BJ (cell line): ENCODE measurements around the gene HNF1B. TPM values are rescaled to one million over a fixed set of nuclear protein-coding genes. Genes with fewer than 3 reads are reported as not detected.
"Not testable (repeated sequence)": the region's sequence is repeated elsewhere in the genome, so short reads cannot be mapped to it uniquely, and the experiment has no call there.

Experiments
- CTCF ChIA-PET: fragments of 350-600 bp; formaldehyde crosslinking; extraction: SDS; loops from one replicate; lab custom pipeline; 2021; ENCODE audit warnings: antibody characterized with exemption, inconsistent platforms; lab: Yijun Ruan, JAX
- POLR2A ChIA-PET: fragments of 300-600 bp; sonication (Branson Sonifier 250); formaldehyde crosslinking; extraction: SDS; loops from one replicate; lab custom pipeline; 2021; ENCODE audit warnings: antibody characterized with exemption; lab: Charles Lee
- DNase-seq: peaks from one replicate; pipeline ENCODE4 v3.0.0-alpha.2; 2011; ENCODE audit warnings: low read depth
- H3K27me3 ChIP-seq: 2 replicates; pipeline ENCODE4 v1.6.0; 2011; ENCODE audit warnings: low read length; ENCODE audit not compliant: control insufficient read depth, insufficient read depth
- H3K36me3 ChIP-seq: 2 replicates; pipeline ENCODE4 v1.5.1; 2011; ENCODE audit warnings: low read length; ENCODE audit not compliant: control insufficient read depth, insufficient read depth
- H3K4me3 ChIP-seq: 2 replicates; pipeline ENCODE4 v1.5.1; 2011; ENCODE audit warnings: low read depth, mild to moderate bottlenecking, control low read depth, low read length
- CTCF ChIP-seq: IDR thresholded peaks from 2 replicates; pipeline ENCODE4 v1.5.1; 2011; ENCODE audit warnings: low read depth, mild to moderate bottlenecking, control low read depth, inconsistent platforms, low read length, moderate library complexity; ENCODE audit not compliant: insufficient read depth
- polyA plus RNA-seq: library from polyadenylated mRNA; depleted of rRNA; stranded (reverse); fragments of >200 nt; gene quantifications from 2 replicates; pipeline ENCODE4 v1.2.3, GENCODE V29; 2011

HNF1B gene
- polyA plus RNA-seq, 1 experiment = not detected

- H3K27me3 ChIP-seq = 0 out of 2 replicates have a peak, but pooled peaks cover 4% of the 10 kb centered on the region
- H3K4me3 ChIP-seq = no peak overlapping the region
- no peaks in the 10 kb centered on the region for H3K36me3 ChIP-seq
- ChIA-PET CTCF (interaction anchor here (0.5 to 1.3 kb wide), 2 partner anchors 9 to 28 kb away, joined by 3 to 4 read pairs; no protein-coding TSS in a partner anchor), POLR2A (no interaction called here)
- DNase-seq = no peak
- no peak for TF ChIP-seq CTCF
Measured at GRCh38 chr17:37789021-37789565, 44.2 kb upstream of the HNF1B start.

GRCh38 chr17:37788526-37788925, 43.7 kb upstream of the HNF1B start:
- CTCF ChIA-PET = interaction anchor here (1.3 kb wide), 1 partner anchor 8 kb away, joined by 3 read pairs; no protein-coding TSS in a partner anchor
- no peak for TF ChIP-seq CTCF
- no peaks in the 10 kb centered on the region for H3K36me3 ChIP-seq
- no peak overlapping the region for H3K4me3 ChIP-seq
- DNase-seq = no peak
- H3K27me3 ChIP-seq = 0 out of 2 replicates have a peak, but pooled peaks cover 4% of the 10 kb centered on the region
- POLR2A ChIA-PET = no interaction called here

GRCh38 chr17:37787055-37787757, 42.3 kb upstream of the HNF1B start:
- ChIA-PET CTCF (interaction anchor here (1.0 to 2.0 kb wide), 2 partner anchors 17 to 137 kb away, joined by 4 to 8 read pairs; no protein-coding TSS in a partner anchor), POLR2A (no interaction called here)
- H3K4me3 ChIP-seq = no peak overlapping the region
- DNase-seq = no peak
- H3K27me3 ChIP-seq = 0 out of 2 replicates have a peak, but pooled peaks cover 4% of the 10 kb centered on the region
- TF ChIP-seq CTCF = no peak
- H3K36me3 ChIP-seq = no peaks in the 10 kb centered on the region

- Histone ChIP-seq H3K36me3 (no peaks in the 10 kb centered on the region), H3K4me3 (no peak overlapping the region), H3K27me3 (0 out of 2 replicates have a peak, but pooled peaks cover 4% of the 10 kb centered on the region)
- ChIA-PET POLR2A (no interaction called here), CTCF (interaction anchor here (1.0 to 2.0 kb wide), 2 partner anchors 16 to 136 kb away, joined by 4 to 8 read pairs; no protein-coding TSS in a partner anchor)
- no peak for DNase-seq
- no peak for TF ChIP-seq CTCF
Measured at GRCh38 chr17:37786481-37786880, 41.6 kb upstream of the HNF1B start.

- H3K27me3 ChIP-seq, H3K36me3 ChIP-seq, DNase-seq, POLR2A ChIA-PET, H3K4me3 ChIP-seq: not testable (repeated sequence)
- CTCF ChIA-PET = interaction anchor here (1.5 to 2.2 kb wide), 2 partner anchors 10 to 12 kb away, joined by 4 to 10 read pairs; no protein-coding TSS in a partner anchor
Measured at GRCh38 chr17:37782460-37782859, 37.6 kb upstream of the HNF1B start.
